IMR-90 (cell line): ENCODE data around the gene PFDN1. TPM values are rescaled to one million over a fixed set of nuclear protein-coding genes. Genes with fewer than 3 reads are reported as not detected.

ENCODE experiments used
- ATAC-seq: fragments of 200-7000 bp; cut with Tn5 transposase; 2 replicates; pipeline ENCODE4 v1.9.1; 2020; ENCODE audit warnings: low read depth, mild to moderate bottlenecking, moderate library complexity
- BruUV-seq: library from RNA; stranded (reverse); fragments of 400-500 nt; replicated peaks from 2 replicates; lab custom pipeline; 2021; lab: Mats Ljungman, UMichigan
- CTCF ChIA-PET: fragments of 300-600 bp; formaldehyde crosslinking; extraction: SDS; loops from one replicate; lab custom pipeline; 2021; ENCODE audit warnings: antibody characterized with exemption; lab: Yijun Ruan, JAX
- POLR2A ChIA-PET: fragments of 300-600 bp; sonication (Branson Sonifier 250); formaldehyde crosslinking; loops from one replicate; lab custom pipeline; 2022; ENCODE audit warnings: antibody characterized with exemption; ENCODE audit not compliant: unreplicated experiment; lab: Charles Lee
- DNase-seq: peaks from one replicate; pipeline ENCODE4 v3.0.0; 2013
- H2AFZ ChIP-seq: replicated peaks from 2 replicates; pipeline ENCODE3; 2013; ENCODE audit warnings: low read length, mild to moderate bottlenecking; ENCODE audit not compliant: poor library complexity
- H2AK5ac ChIP-seq: 2 replicates; pipeline ENCODE4 v1.6.1; 2013; ENCODE audit warnings: low read depth, low read length, inconsistent platforms
- H2AK9ac ChIP-seq: replicated peaks from 2 replicates; pipeline ENCODE3; 2013; ENCODE audit warnings: mild to moderate bottlenecking, low read depth, low read length, moderate library complexity; ENCODE audit not compliant: poor library complexity
- H2BK120ac ChIP-seq: 2 replicates; pipeline ENCODE4 v1.6.1; 2013; ENCODE audit warnings: low read depth, low read length, inconsistent platforms
- H2BK15ac ChIP-seq: 3 replicates; pipeline ENCODE4 v1.6.1; 2013; ENCODE audit warnings: low read depth, low read length, inconsistent platforms
- H2BK20ac ChIP-seq: 2 replicates; pipeline ENCODE4 v1.6.1; 2013; ENCODE audit warnings: low read depth, mild to moderate bottlenecking, inconsistent platforms, low read length, moderate library complexity
- H2BK5ac ChIP-seq: 2 replicates; pipeline ENCODE4 v1.6.1; 2013; ENCODE audit warnings: mild to moderate bottlenecking, low read depth, low read length, inconsistent platforms; ENCODE audit not compliant: poor library complexity, severe bottlenecking
- H3K14ac ChIP-seq: replicated peaks from 2 replicates; pipeline ENCODE4 v1.6.1; 2013; ENCODE audit warnings: low read depth, low read length, inconsistent platforms
- H3K18ac ChIP-seq: 2 replicates; pipeline ENCODE4 v1.6.1; 2013; ENCODE audit warnings: low read depth, low read length, control low read depth
- H3K23ac ChIP-seq: 2 replicates; pipeline ENCODE4 v1.6.1; 2013; ENCODE audit warnings: low read depth, low read length, inconsistent platforms
- H3K27ac ChIP-seq: 2 replicates; pipeline ENCODE4 v1.5.1; 2013; ENCODE audit warnings: mild to moderate bottlenecking, control low read depth, low read length; ENCODE audit not compliant: insufficient read depth
- H3K27me3 ChIP-seq: 2 replicates; pipeline ENCODE4 v1.6.1; 2013; ENCODE audit warnings: low read length; ENCODE audit not compliant: control insufficient read depth, insufficient read depth
- H3K36me3 ChIP-seq: 2 replicates; pipeline ENCODE4 v1.6.1; 2013; ENCODE audit warnings: low read length, mixed read lengths; ENCODE audit not compliant: control insufficient read depth, insufficient read depth
- H3K4ac ChIP-seq: 2 replicates; pipeline ENCODE4 v1.6.1; 2013; ENCODE audit warnings: low read depth, low read length, inconsistent platforms
- H3K4me1 ChIP-seq: 2 replicates; pipeline ENCODE4 v1.6.1; 2013; ENCODE audit warnings: low read length, mixed read lengths; ENCODE audit not compliant: control insufficient read depth, insufficient read depth
- H3K4me2 ChIP-seq: 2 replicates; pipeline ENCODE4 v1.6.1; 2013; ENCODE audit warnings: low read depth, mild to moderate bottlenecking, control low read depth, low read length, moderate library complexity
- H3K4me3 ChIP-seq: 2 replicates; pipeline ENCODE4 v1.5.1; 2013; ENCODE audit warnings: low read depth, mild to moderate bottlenecking, control low read depth, low read length, moderate library complexity; ENCODE audit not compliant: insufficient read depth
- H3K56ac ChIP-seq: 2 replicates; pipeline ENCODE4 v1.6.1; 2013; ENCODE audit warnings: low read length, inconsistent platforms; ENCODE audit not compliant: insufficient read depth; ENCODE audit errors: extremely low read depth
- H3K79me1 ChIP-seq, 2 experiments: 2 replicates each; pipeline ENCODE4 v1.6.1; 2013; ENCODE audit warnings: low read length in 2 of 2, inconsistent platforms in 1 of 2, low read depth in 1 of 2
- H3K9ac ChIP-seq: 2 replicates; pipeline ENCODE4 v1.6.1; 2013; ENCODE audit warnings: low read depth, low read length, control low read depth
- H3K9me1 ChIP-seq: 2 replicates; pipeline ENCODE4 v1.6.1; 2013; ENCODE audit warnings: low read length, inconsistent platforms; ENCODE audit not compliant: insufficient read depth
- H3K9me3 ChIP-seq: 2 replicates; pipeline ENCODE4 v1.6.1; 2013; ENCODE audit warnings: low read length; ENCODE audit not compliant: control insufficient read depth, insufficient read depth
- H4K20me1 ChIP-seq: 2 replicates; pipeline ENCODE4 v1.6.1; 2013; ENCODE audit warnings: low read length, inconsistent platforms; ENCODE audit not compliant: insufficient read depth
- H4K5ac ChIP-seq: 2 replicates; pipeline ENCODE4 v1.6.1; 2013; ENCODE audit warnings: mild to moderate bottlenecking, low read depth, low read length, control low read depth
- H4K8ac ChIP-seq, 2 experiments: 2 replicates each; pipeline ENCODE4 v1.6.1; 2013; ENCODE audit warnings: low read depth in 2 of 2, low read length in 2 of 2, control low read depth in 1 of 2, inconsistent platforms in 1 of 2
- H4K91ac ChIP-seq: 2 replicates; pipeline ENCODE4 v1.6.1; 2013; ENCODE audit warnings: low read depth, low read length, inconsistent platforms; ENCODE audit not compliant: insufficient read depth
- BHLHE40 ChIP-seq: fragments of 150-350 bp; IDR thresholded peaks from 2 replicates; pipeline ENCODE4 v1.6.1; 2016; ENCODE audit warnings: mild to moderate bottlenecking, low read depth, low read length
- CEBPB ChIP-seq: IDR thresholded peaks from 2 replicates; pipeline ENCODE4 v1.6.1; 2012; ENCODE audit warnings: low read depth, low read length, improper control_type of control experiment
- CHD1 ChIP-seq: IDR thresholded peaks from 2 replicates; pipeline ENCODE4 v1.6.1; 2012; ENCODE audit warnings: low read depth, low read length, improper control_type of control experiment
- FOS ChIP-seq: fragments of 150-350 bp; IDR thresholded peaks from 2 replicates; pipeline ENCODE4 v1.6.1; 2016; ENCODE audit warnings: low read depth, low read length
- MAFK ChIP-seq: IDR thresholded peaks from 2 replicates; pipeline ENCODE4 v1.6.1; 2012; ENCODE audit warnings: low read depth, low read length, improper control_type of control experiment
- MAZ ChIP-seq: IDR thresholded peaks from 2 replicates; pipeline ENCODE4 v1.6.1; 2012; ENCODE audit warnings: low read depth, mild to moderate bottlenecking, low read length, improper control_type of control experiment, moderate library complexity, borderline replicate concordance
- MXI1 ChIP-seq: IDR thresholded peaks from 2 replicates; pipeline ENCODE4 v1.6.1; 2012; ENCODE audit warnings: low read depth, mild to moderate bottlenecking, low read length, moderate library complexity, borderline replicate concordance
- NFE2L2 ChIP-seq: fragments of 150-350 bp; IDR thresholded peaks from 2 replicates; pipeline ENCODE4 v1.6.1; 2016; ENCODE audit warnings: low read depth, mild to moderate bottlenecking, low read length
- POLR2A ChIP-seq: IDR thresholded peaks from 2 replicates; pipeline ENCODE4 v1.6.1; 2012; ENCODE audit warnings: mild to moderate bottlenecking, low read depth, low read length
- RAD21 ChIP-seq: IDR thresholded peaks from 2 replicates; pipeline ENCODE4 v1.6.1; 2012; ENCODE audit warnings: low read length, improper control_type of control experiment
- RCOR1 ChIP-seq: IDR thresholded peaks from 2 replicates; pipeline ENCODE4 v1.6.1; 2012; ENCODE audit warnings: mild to moderate bottlenecking, low read length, improper control_type of control experiment; ENCODE audit not compliant: insufficient replicate concordance
- RFX5 ChIP-seq: IDR thresholded peaks from 2 replicates; pipeline ENCODE4 v1.8.0; 2012; ENCODE audit warnings: low read depth, mild to moderate bottlenecking, low read length, moderate library complexity
- SMC3 ChIP-seq: fragments of 150-350 bp; IDR thresholded peaks from 2 replicates; pipeline ENCODE4 v1.6.1; 2016; ENCODE audit warnings: low read depth, mild to moderate bottlenecking, antibody characterized with exemption, low read length, moderate library complexity
- WGBS, 2 experiments: methylation state at CpG; one replicate each; pipeline versions ENCODE4 v1.1.5 to v1.1.7; 2013; ENCODE audit warnings: missing lambda C conversion rate in 2 of 2; ENCODE audit not compliant: insufficient read length in 1 of 2; ENCODE audit errors: extremely low coverage in 2 of 2; 5-methylcytosine and 5-hydroxymethylcytosine counted together
- dilution Hi-C: fragments of 300-500 bp; cut with HindIII; formaldehyde crosslinking; loops from one replicate; pipeline ENCODE4 v1.14.3; 2018; ENCODE audit warnings: low sequenced_read_pairs; ENCODE audit not compliant: unreplicated experiment
- in situ Hi-C: fragments of 300-500 bp; cut with MboI; formaldehyde crosslinking; loops from 3 replicates; pipeline ENCODE4 v1.14.3; 2019; ENCODE audit warnings: low sequenced_read_pairs, inconsistent platforms, mixed read lengths
- intact Hi-C: fragments of 100-400 bp; cut with micrococcal nuclease; formaldehyde crosslinking; loops from 2 replicates; pipeline ENCODE4 v1.10.0; 2022
- polyA plus RNA-seq, 3 experiments: library from polyadenylated mRNA; depleted of rRNA; stranded (reverse); fragments of >200 nt; gene quantifications; 2 replicates each; pipeline ENCODE4 v1.2.3, GENCODE V29; 2012; ENCODE audit warnings: low replicate concordance in 1 of 3
- total RNA-seq: library from RNA; depleted of rRNA; stranded (reverse); fragments of >200 nt; gene quantifications from 2 replicates; pipeline ENCODE4 v1.2.3, GENCODE V29; 2012
- TF ChIP-seq, protein P1 (sequence below): fragments of 150-350 bp; IDR thresholded peaks from 2 replicates; pipeline ENCODE4 v1.6.1; 2017; ENCODE audit warnings: mild to moderate bottlenecking, antibody characterized with exemption, low read length, low read depth
- TF ChIP-seq, protein P2 (sequence below): fragments of 150-350 bp; IDR thresholded peaks from 2 replicates; pipeline ENCODE4 v1.6.1; 2016; ENCODE audit warnings: low read depth, mild to moderate bottlenecking, low read length, moderate library complexity, borderline replicate concordance
- TF ChIP-seq, protein P3 (sequence below): conservative IDR thresholded peaks from 2 replicates; pipeline ENCODE4 v1.5.1; 2012; ENCODE audit warnings: mild to moderate bottlenecking, low read depth, low read length, improper control_type of control experiment

PFDN1 gene
- total and polyA plus RNA-seq, 2 of the 4 experiments (the other 2 are of a cell fraction), result 98.8 to 134 TPM

DNA sequence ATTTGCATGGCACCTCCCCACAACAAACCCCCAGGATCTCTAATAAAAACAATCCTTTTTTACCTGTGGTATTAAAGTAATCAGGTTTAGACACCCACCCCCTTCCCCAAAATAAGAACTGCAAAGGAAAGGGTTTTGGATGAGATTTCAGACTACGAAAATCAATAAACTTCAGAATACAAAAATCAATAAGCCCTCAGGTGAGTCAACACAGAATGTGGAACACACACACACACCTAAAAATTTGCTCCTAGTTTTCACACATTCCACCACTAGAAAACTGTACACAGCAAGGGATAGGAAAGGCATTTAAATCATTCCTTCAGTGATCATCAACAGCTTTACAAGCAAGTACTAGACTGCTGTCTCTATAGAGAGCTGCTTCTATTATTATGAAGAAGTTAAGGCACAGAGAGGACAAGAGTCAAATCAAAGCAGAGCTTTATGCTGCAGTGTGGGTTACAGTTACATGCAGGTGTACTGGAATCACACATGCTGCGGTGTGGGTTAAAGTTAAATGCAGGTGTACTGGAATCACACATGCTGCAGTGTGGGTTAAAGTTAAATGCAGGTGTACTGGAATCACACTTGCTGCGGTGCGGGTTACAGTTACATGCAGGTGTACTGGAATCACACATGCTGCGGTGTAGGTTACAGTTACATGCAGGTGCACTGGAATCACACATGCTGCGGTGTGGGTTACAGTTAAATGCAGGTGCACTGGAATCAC lies 36.3 kb downstream of the PFDN1 start:
- dilution Hi-C loops, result no loop called here
- Histone ChIP-seq H4K20me1 (peaks cover 11% of the 10 kb centered on the region), H4K8ac (no peak overlapping the region), H2BK15ac (no peak overlapping the region), H3K9ac (no peak overlapping the region), H3K23ac (no peak overlapping the region), H3K27me3 (no peaks in the 10 kb centered on the region), H4K91ac (no peak overlapping the region), H3K4ac (no peak overlapping the region), H3K4me2 (no peak overlapping the region), H2BK20ac (no peak overlapping the region), H2AK9ac (no peak overlapping the region), H3K14ac (no peak overlapping the region), H3K56ac (no peak overlapping the region), H4K5ac (no peak overlapping the region), H3K36me3 (no peaks in the 10 kb centered on the region; the same call in 1 of the 2 replicates), H3K27ac (no peak overlapping the region), H3K4me1 (peaks cover 4% of the 10 kb centered on the region), H3K79me1 (peaks cover 21 to 46% of the 10 kb centered on the region in 2 experiments), H3K9me1 (peaks cover 8% of the 10 kb centered on the region), H3K18ac (no peak overlapping the region), H2AK5ac (no peak overlapping the region), H2BK120ac (no peak overlapping the region), H2BK5ac (no peak overlapping the region), H2AFZ (no peak overlapping the region), H3K9me3 (no peaks in the 10 kb centered on the region), H3K4me3 (no peak overlapping the region)
- TF ChIP-seq POLR2A (no peak), RFX5 (no peak), FOS (no peak), MXI1 (no peak), CEBPB (no peak), RCOR1 (no peak), RAD21 (no peak), BHLHE40 (no peak), MAZ (no peak), NFE2L2 (no peak), MAFK (no peak), SMC3 (no peak), CHD1 (no peak)
- TF ChIP-seq, protein P1, sequence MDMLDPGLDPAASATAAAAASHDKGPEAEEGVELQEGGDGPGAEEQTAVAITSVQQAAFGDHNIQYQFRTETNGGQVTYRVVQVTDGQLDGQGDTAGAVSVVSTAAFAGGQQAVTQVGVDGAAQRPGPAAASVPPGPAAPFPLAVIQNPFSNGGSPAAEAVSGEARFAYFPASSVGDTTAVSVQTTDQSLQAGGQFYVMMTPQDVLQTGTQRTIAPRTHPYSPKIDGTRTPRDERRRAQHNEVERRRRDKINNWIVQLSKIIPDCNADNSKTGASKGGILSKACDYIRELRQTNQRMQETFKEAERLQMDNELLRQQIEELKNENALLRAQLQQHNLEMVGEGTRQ, result no peak
- TF ChIP-seq, protein P2, sequence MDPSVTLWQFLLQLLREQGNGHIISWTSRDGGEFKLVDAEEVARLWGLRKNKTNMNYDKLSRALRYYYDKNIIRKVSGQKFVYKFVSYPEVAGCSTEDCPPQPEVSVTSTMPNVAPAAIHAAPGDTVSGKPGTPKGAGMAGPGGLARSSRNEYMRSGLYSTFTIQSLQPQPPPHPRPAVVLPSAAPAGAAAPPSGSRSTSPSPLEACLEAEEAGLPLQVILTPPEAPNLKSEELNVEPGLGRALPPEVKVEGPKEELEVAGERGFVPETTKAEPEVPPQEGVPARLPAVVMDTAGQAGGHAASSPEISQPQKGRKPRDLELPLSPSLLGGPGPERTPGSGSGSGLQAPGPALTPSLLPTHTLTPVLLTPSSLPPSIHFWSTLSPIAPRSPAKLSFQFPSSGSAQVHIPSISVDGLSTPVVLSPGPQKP, result no peak
- TF ChIP-seq, protein P3, sequence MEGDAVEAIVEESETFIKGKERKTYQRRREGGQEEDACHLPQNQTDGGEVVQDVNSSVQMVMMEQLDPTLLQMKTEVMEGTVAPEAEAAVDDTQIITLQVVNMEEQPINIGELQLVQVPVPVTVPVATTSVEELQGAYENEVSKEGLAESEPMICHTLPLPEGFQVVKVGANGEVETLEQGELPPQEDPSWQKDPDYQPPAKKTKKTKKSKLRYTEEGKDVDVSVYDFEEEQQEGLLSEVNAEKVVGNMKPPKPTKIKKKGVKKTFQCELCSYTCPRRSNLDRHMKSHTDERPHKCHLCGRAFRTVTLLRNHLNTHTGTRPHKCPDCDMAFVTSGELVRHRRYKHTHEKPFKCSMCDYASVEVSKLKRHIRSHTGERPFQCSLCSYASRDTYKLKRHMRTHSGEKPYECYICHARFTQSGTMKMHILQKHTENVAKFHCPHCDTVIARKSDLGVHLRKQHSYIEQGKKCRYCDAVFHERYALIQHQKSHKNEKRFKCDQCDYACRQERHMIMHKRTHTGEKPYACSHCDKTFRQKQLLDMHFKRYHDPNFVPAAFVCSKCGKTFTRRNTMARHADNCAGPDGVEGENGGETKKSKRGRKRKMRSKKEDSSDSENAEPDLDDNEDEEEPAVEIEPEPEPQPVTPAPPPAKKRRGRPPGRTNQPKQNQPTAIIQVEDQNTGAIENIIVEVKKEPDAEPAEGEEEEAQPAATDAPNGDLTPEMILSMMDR, result no peak
- DNase-seq (no peak), ATAC-seq (no peak)
- BruUV-seq, result no TSS peak
- POLR2A ChIA-PET, result no interaction called here
- intact Hi-C loops, result no loop called here
- WGBS, 2 experiments, result 96% methylated on average over 3 of the region's 6 CpGs; no CpG with 5 or more reads in 1 of the 2 experiments
- in situ Hi-C loops, result no loop called here
- CTCF ChIA-PET, result no interaction called here
